ENCODE results near the gene ESRRG.

The ESRRG gene

DNA sequence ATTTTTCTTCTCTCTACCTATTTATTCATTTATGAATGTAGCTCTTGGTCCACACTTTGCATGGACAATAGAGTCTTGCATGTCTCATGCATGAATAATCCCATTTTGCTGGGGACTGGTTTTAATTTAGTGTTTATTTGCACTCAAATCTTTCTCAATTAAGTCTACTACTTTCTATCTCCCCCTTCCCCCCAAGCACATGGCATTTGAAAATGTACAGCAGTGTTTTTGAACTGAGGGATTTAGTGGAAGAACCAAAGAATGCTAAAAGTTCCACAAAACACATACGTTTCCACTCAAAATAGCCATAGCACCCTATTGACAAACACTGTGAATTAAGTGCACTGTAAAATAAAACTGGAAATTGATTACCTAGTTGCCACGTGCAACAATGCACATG is 180.5 kb downstream of the ESRRG start:
- no peaks in the 10 kb centered on the region for H3K27me3 ChIP-seq (ENCODE audit: insufficient read depth, low read length, poor library complexity)
- H3K4me2 ChIP-seq (ENCODE audit: insufficient read depth, low read length): no peak overlapping the region
- ATAC-seq (ENCODE audit: insufficient read depth, low read depth): no peak

DNA sequence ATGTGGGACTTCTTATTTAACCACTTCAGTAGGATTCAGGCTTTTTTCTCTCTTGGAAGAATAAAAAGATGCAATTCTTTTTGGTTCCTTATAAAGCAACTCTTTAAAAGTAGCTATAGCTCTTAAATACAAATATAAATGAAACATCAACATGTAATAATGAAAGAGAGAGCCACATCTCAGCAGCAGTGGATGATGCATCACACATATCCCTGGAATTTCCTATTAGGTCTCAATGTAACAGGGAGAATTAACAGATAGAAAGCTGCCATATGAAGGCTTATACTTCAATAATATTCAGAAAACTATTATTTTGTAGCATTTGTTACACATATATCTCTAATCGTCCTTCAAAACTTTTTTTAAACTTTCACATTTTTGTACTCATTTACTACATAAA is 181.0 kb downstream of the ESRRG start:
- no peak for ATAC-seq (ENCODE audit: insufficient read depth, low read depth)
- Histone ChIP-seq H3K4me1 (ENCODE audit: insufficient read depth, low read length) (no peaks in the 10 kb centered on the region), H3K9ac (ENCODE audit: low read depth, low read length) (no peak overlapping the region), H3K4me2 (ENCODE audit: insufficient read depth, low read length) (no peak overlapping the region), H3K27me3 (ENCODE audit: insufficient read depth, low read length, poor library complexity) (no peaks in the 10 kb centered on the region), H3K79me2 (ENCODE audit: insufficient read depth, low read length) (no peaks in the 10 kb centered on the region), H2AFZ (ENCODE audit: low read depth, low read length) (no peak overlapping the region), H3K27ac (ENCODE audit: low read length) (no peak overlapping the region), H3K4me3 (ENCODE audit: low read depth in 1 of 2, low read length in 2 of 2) (no peak overlapping the region), H3K9me3 (ENCODE audit: insufficient read depth, low read length, severe bottlenecking) (no peaks in the 10 kb centered on the region), H4K20me1 (ENCODE audit: insufficient read depth, low read length) (no peaks in the 10 kb centered on the region), H3K36me3 (ENCODE audit: insufficient read depth, low read length) (no peaks in the 10 kb centered on the region)
- no peak for DNase-seq
- no peak for TF ChIP-seq EZH2 (IDR thresholded peaks at IDR 0.05; ENCODE audit: borderline replicate concordance, low read depth, low read length, severe bottlenecking)
- TF ChIP-seq, protein P1, sequence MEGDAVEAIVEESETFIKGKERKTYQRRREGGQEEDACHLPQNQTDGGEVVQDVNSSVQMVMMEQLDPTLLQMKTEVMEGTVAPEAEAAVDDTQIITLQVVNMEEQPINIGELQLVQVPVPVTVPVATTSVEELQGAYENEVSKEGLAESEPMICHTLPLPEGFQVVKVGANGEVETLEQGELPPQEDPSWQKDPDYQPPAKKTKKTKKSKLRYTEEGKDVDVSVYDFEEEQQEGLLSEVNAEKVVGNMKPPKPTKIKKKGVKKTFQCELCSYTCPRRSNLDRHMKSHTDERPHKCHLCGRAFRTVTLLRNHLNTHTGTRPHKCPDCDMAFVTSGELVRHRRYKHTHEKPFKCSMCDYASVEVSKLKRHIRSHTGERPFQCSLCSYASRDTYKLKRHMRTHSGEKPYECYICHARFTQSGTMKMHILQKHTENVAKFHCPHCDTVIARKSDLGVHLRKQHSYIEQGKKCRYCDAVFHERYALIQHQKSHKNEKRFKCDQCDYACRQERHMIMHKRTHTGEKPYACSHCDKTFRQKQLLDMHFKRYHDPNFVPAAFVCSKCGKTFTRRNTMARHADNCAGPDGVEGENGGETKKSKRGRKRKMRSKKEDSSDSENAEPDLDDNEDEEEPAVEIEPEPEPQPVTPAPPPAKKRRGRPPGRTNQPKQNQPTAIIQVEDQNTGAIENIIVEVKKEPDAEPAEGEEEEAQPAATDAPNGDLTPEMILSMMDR (IDR thresholded peaks at IDR 0.05; ENCODE audit: borderline replicate concordance, extremely low read depth, low read length, poor library complexity, severe bottlenecking): no peak

More for the DNA sequence above, 180.5 kb downstream of the ESRRG start:
- no peaks in the 10 kb centered on the region for H4K20me1 ChIP-seq (ENCODE audit: insufficient read depth, low read length)
- TF ChIP-seq, protein P1 (IDR thresholded peaks at IDR 0.05; ENCODE audit: borderline replicate concordance, extremely low read depth, low read length, poor library complexity, severe bottlenecking): no peak
- no peak for TF ChIP-seq EZH2 (IDR thresholded peaks at IDR 0.05; ENCODE audit: borderline replicate concordance, low read depth, low read length, severe bottlenecking)
- no peaks in the 10 kb centered on the region for H3K36me3 ChIP-seq (ENCODE audit: insufficient read depth, low read length)
- H3K79me2 ChIP-seq (ENCODE audit: insufficient read depth, low read length): no peaks in the 10 kb centered on the region
- H3K9me3 ChIP-seq (ENCODE audit: insufficient read depth, low read length, severe bottlenecking): no peaks in the 10 kb centered on the region
- no peak overlapping the region for H2AFZ ChIP-seq (ENCODE audit: low read depth, low read length)
- H3K4me1 ChIP-seq (ENCODE audit: insufficient read depth, low read length): no peaks in the 10 kb centered on the region
- H3K9ac ChIP-seq (ENCODE audit: low read depth, low read length): no peak overlapping the region
- no peak overlapping the region for H3K27ac ChIP-seq (ENCODE audit: low read length)
- DNase-seq: no peak
- no peak overlapping the region for H3K4me3 ChIP-seq (ENCODE audit: low read depth in 1 of 2, low read length in 2 of 2)

DNA sequence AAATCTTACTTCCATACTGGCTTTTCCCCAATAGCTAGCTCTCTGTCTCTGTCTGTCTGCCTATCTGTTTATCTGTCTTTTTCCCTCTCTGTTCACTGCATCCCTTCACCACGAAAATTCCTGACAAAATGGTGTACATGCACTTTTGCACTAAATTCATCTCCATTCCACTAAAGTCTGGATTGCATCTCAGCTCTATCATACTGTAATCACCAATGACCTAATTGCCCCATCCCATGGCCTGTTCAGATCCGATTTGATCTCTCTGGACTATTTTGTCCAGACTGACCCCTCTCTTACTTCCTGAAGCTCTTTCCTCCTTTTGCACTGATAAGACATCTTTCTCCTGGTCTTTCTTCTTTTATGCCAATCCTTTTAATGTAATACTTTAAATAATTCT is 187.5 kb downstream of the ESRRG start:
- Histone ChIP-seq H3K9ac (ENCODE audit: low read depth, low read length) (no peak overlapping the region), H3K36me3 (ENCODE audit: insufficient read depth, low read length) (no peaks in the 10 kb centered on the region), H3K79me2 (ENCODE audit: insufficient read depth, low read length) (no peaks in the 10 kb centered on the region), H3K27me3 (ENCODE audit: insufficient read depth, low read length, poor library complexity) (no peaks in the 10 kb centered on the region), H3K9me3 (ENCODE audit: insufficient read depth, low read length, severe bottlenecking) (no peaks in the 10 kb centered on the region), H4K20me1 (ENCODE audit: insufficient read depth, low read length) (no peaks in the 10 kb centered on the region), H2AFZ (ENCODE audit: low read depth, low read length) (no peak overlapping the region), H3K4me3 (ENCODE audit: low read depth in 1 of 2, low read length in 2 of 2) (no peak overlapping the region), H3K4me1 (ENCODE audit: insufficient read depth, low read length) (no peaks in the 10 kb centered on the region), H3K4me2 (ENCODE audit: insufficient read depth, low read length) (no peak overlapping the region), H3K27ac (ENCODE audit: low read length) (no peak overlapping the region)
- TF ChIP-seq, protein P1 (IDR thresholded peaks at IDR 0.05; ENCODE audit: borderline replicate concordance, extremely low read depth, low read length, poor library complexity, severe bottlenecking): no peak
- TF ChIP-seq EZH2 (IDR thresholded peaks at IDR 0.05; ENCODE audit: borderline replicate concordance, low read depth, low read length, severe bottlenecking): no peak
- no peak for DNase-seq
- no peak for ATAC-seq (ENCODE audit: insufficient read depth, low read depth)

DNA sequence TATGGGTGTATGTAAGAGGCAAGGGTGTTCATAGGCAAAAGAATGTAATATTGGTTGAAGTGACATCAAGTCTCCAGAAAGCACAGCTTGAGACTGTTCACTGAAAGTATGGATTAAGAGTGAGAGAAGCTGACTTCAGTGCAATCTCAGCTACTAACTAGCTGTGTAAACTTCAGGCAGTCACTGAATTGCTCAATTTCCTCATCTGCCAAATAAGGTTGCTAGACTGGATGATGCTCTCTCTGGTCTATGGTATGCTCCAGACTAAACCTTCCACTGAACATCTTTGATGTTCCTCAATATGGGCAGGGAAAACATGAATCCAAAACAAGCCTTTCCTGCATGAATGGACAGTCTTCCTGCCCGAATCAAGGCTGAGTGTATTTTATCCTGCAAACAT is 188.2 kb downstream of the ESRRG start:
- no peak overlapping the region for H2AFZ ChIP-seq (ENCODE audit: low read depth, low read length)
- H3K79me2 ChIP-seq (ENCODE audit: insufficient read depth, low read length): no peaks in the 10 kb centered on the region
- TF ChIP-seq EZH2 (IDR thresholded peaks at IDR 0.05; ENCODE audit: borderline replicate concordance, low read depth, low read length, severe bottlenecking): no peak
- TF ChIP-seq, protein P1 (IDR thresholded peaks at IDR 0.05; ENCODE audit: borderline replicate concordance, extremely low read depth, low read length, poor library complexity, severe bottlenecking): no peak

More for the DNA sequence above, 188.2 kb downstream of the ESRRG start:
- Histone ChIP-seq H3K9me3 (ENCODE audit: insufficient read depth, low read length, severe bottlenecking) (no peaks in the 10 kb centered on the region), H3K4me1 (ENCODE audit: insufficient read depth, low read length) (no peaks in the 10 kb centered on the region), H4K20me1 (ENCODE audit: insufficient read depth, low read length) (no peaks in the 10 kb centered on the region), H3K9ac (ENCODE audit: low read depth, low read length) (no peak overlapping the region), H3K27me3 (ENCODE audit: insufficient read depth, low read length, poor library complexity) (no peaks in the 10 kb centered on the region), H3K36me3 (ENCODE audit: insufficient read depth, low read length) (no peaks in the 10 kb centered on the region), H3K4me3 (ENCODE audit: low read depth in 1 of 2, low read length in 2 of 2) (no peak overlapping the region), H3K27ac (ENCODE audit: low read length) (no peak overlapping the region), H3K4me2 (ENCODE audit: insufficient read depth, low read length) (no peak overlapping the region)
- DNase-seq: no peak
- ATAC-seq (ENCODE audit: insufficient read depth, low read depth): no peak

Data from DND-41 (cell line).